Pancreas (tissue), 10 donors: ENCODE results near the gene EIF3K. TPM values are rescaled to one million over a fixed set of nuclear protein-coding genes. Genes with fewer than 3 reads are reported as not detected.

ENCODE experiments used
- ATAC-seq, 4 donors: fragments of 200-7000 bp; cut with Tn5 transposase; one replicate each; pipeline versions ENCODE4 v1.8.0 to v1.9.1; 2020; ENCODE audit warnings: mild to moderate bottlenecking in 4 of 4, moderate library complexity in 4 of 4
- DNase-seq, 6 donors: peaks; one replicate each; pipeline ENCODE4 v3.0.0-alpha.2; 2020
- FAIRE-seq: peaks from 2 replicates; lab custom pipeline; 2012; peaks lifted over from hg19 to GRCh38; lab: Jason Lieb, UNC
- H3K27ac ChIP-seq, 4 donors: fragments of 200-600 bp; sonication (generic); 1 replicate in 3 of 4; 2 replicates in 1 of 4; pipeline versions ENCODE4 v1.5.0 to v1.8.0; 2020
- H3K27me3 ChIP-seq, 4 donors: fragments of 200-600 bp; one replicate each; pipeline ENCODE4 v1.8.0; 2021
- H3K36me3 ChIP-seq, 3 donors: fragments of 200-600 bp; sonication (generic) in 1 of 3; one replicate each; pipeline versions ENCODE4 v1.5.0 to v1.8.0; 2020 to 2021
- H3K4me1 ChIP-seq, 3 donors: fragments of 200-600 bp; one replicate each; pipeline ENCODE4 v1.8.0; 2021
- H3K4me3 ChIP-seq, 4 donors: fragments of 200-600 bp; sonication (generic) in 2 of 4; one replicate each; pipeline versions ENCODE4 v1.5.0 to v1.8.0; 2020 to 2021
- H3K9me3 ChIP-seq, 4 donors: fragments of 200-600 bp; one replicate each; pipeline ENCODE4 v1.8.0; 2021
- CTCF ChIP-seq, 4 donors: fragments of 200-600 bp; sonication (generic) in 3 of 4; IDR thresholded peaks; one replicate each; pipeline versions ENCODE4 v1.5.0 to v1.8.0; 2021; ENCODE audit warnings: antibody characterized with exemption in 4 of 4
- WGBS, 2 donors: extraction: QIAGEN DNeasy Blood & Tissue Kit; methylation state at CpG; one replicate each; pipeline ENCODE4 v1.1.7; 2013; 5-methylcytosine and 5-hydroxymethylcytosine counted together
- intact Hi-C, 3 donors: fragments of 100-400 bp; cut with DNase I; formaldehyde crosslinking; loops; one replicate each; pipeline versions ENCODE4 v1.11.1 to v1.14.2; 2022
- polyA plus RNA-seq, 2 donors: library from polyadenylated mRNA; stranded (reverse); fragments of 200-250 nt; gene quantifications; one replicate each; pipeline ENCODE4 v1.2.3, GENCODE V29; 2013
- total RNA-seq, 6 donors: library from RNA; stranded (reverse); fragmentation: NEBNext Ultra II Directional in 4 of 6; extraction: Animal tissue kit (Norgen Biotek cat#: 25700) in 4 of 6; gene quantifications; one replicate each; pipeline versions ENCODE4 v1.2.1 to v1.2.4, GENCODE V29; 2021 to 2023
- donor health status: healthy with polysubstance abuse.
- donor health status: DM: no; HTN: no; CAD: no; lungs with moderate emphysema.
- donor health status: DM: no; HTN: no; CAD: no.
- donor health status: control.
- donor health status: control.
- donor health status: Bipolar disorder and iron deficiency.
- donor health status: DM: yes; HTN: yes; CAD: no.
- donor health status: DM: no; HTN: no; CAD: no.
- donor health status: DM: no; HTN: no; CAD: no.
- donor health status: DM: yes; HTN: yes; CAD: no.

Gene EIF3K
- total and polyA plus RNA-seq, 8 donors = 93.5 to 162 (median 131) TPM

GRCh38 chr19:38580080-38580479, 38.9 kb upstream of the EIF3K start:
- intact Hi-C loops = no loop called here
- ATAC-seq (no peak), DNase-seq (no peak), FAIRE-seq (no peak)
- Histone ChIP-seq H3K27me3 (no peaks in the 10 kb centered on the region), H3K36me3 (no peaks in the 10 kb centered on the region), H3K4me1 (no peaks in the 10 kb centered on the region), H3K9me3 (no peaks in the 10 kb centered on the region), H3K4me3 (no peak overlapping the region), H3K27ac (no peak overlapping the region)
- no peak for TF ChIP-seq CTCF (IDR thresholded peaks at IDR 0.05)
- WGBS, 2 donors = 68 to 74% methylated on average over 10 to 15 of the region's 15 CpGs

DNA sequence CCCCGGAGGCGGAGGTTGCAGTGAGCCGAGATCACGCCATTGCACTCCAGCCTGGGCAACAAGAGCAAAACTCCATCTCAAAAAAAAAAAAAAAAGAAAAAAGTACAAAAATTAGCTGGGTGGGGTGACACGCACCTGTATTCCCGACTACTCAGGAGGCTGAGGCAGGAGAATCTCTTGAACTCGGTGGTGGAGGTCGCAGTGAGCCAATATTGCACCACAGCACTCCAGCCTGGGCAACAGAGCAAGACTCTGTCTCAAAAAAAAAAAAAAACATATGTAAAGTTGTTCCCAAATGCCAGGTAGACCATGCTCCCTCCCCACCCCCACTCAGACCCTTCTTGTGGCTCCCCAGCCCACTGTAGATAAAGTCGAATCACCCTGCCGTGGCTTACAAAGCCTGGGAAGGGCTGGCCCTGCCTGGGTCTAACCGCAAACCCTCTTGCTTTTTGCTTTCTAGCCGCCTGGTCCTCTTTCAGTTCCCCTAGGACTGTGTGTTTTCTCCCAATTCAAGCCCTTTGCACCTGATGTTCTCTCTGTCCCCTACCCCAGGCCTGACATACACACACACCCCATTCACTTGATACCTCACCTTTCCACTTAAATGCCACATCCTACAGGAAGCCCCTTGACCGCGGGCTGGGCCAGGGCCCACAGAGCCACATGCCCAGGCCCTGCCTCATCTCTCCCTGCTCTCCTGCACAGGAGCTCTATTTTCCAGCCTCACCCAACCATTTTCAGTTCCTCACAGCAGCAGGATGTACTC, 35.6 kb upstream of the EIF3K start:
- no peak for DNase-seq
- Histone ChIP-seq H3K36me3 (no peaks in the 10 kb centered on the region), H3K9me3 (no peaks in the 10 kb centered on the region), H3K27ac (no peak overlapping the region), H3K27me3 (no peaks in the 10 kb centered on the region), H3K4me1 (no peaks in the 10 kb centered on the region), H3K4me3 (no peak overlapping the region)
- ATAC-seq = no peak
- intact Hi-C loops = no loop called here
- WGBS, 2 donors = 82 to 92% methylated on average over 14 of the region's 14 CpGs
- TF ChIP-seq CTCF (IDR thresholded peaks at IDR 0.05) = no peak
- FAIRE-seq = no peak

DNA sequence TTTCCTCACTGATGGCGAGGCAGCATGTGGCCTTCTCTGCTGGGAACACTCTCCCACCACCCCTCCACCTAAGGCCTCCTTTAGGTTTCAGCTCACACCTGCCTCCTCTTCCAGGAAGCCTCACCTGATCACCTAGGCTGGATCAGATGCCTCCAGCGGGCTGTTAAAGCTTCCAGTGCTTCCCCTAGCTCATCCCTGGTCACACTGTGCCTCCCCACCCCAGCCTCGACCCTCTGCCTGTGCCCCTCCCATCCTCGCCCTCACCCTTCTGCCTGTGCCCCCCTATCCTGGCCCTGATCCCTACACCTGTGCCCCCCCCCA, 35.0 kb upstream of the EIF3K start:
- Histone ChIP-seq H3K36me3 (no peaks in the 10 kb centered on the region), H3K4me1 (no peaks in the 10 kb centered on the region), H3K4me3 (no peak overlapping the region), H3K27me3 (no peaks in the 10 kb centered on the region), H3K9me3 (no peaks in the 10 kb centered on the region), H3K27ac (no peak overlapping the region)
- no peak for ATAC-seq
- 68 to 77% methylated on average over 4 of the region's 4 CpGs for WGBS, 2 donors
- TF ChIP-seq CTCF (IDR thresholded peaks at IDR 0.05) = no peak
- FAIRE-seq = no peak
- intact Hi-C loops = no loop called here
- no peak for DNase-seq

GRCh38 chr19:38587562-38587961, 31.4 kb upstream of the EIF3K start:
- FAIRE-seq = no peak
- WGBS, 2 donors = 68 to 77% methylated on average over 2 of the region's 2 CpGs
- intact Hi-C loops = no loop called here

More at GRCh38 chr19:38587562-38587961, 31.4 kb upstream of the EIF3K start:
- Histone ChIP-seq H3K27me3 (no peaks in the 10 kb centered on the region), H3K36me3 (no peaks in the 10 kb centered on the region), H3K4me3 (no peak overlapping the region), H3K27ac (no peak overlapping the region), H3K9me3 (no peaks in the 10 kb centered on the region), H3K4me1 (no peaks in the 10 kb centered on the region)
- ATAC-seq = no peak
- DNase-seq = no peak
- no peak for TF ChIP-seq CTCF (IDR thresholded peaks at IDR 0.05)
